Stimulated activated CD4-positive, alpha-beta T cell treated with anti-CD3 and anti-CD28 coated beads, TNF-alpha, amount 100 ng/mL, for 48 hours (primary cell): ENCODE data around the gene FAM219A.

Experiments
- DNase-seq, 3 donors: peaks; one replicate each; pipeline ENCODE4 v3.0.0-alpha.2; 2020; ENCODE audit warnings: low read depth in 3 of 3

FAM219A gene, protein sequence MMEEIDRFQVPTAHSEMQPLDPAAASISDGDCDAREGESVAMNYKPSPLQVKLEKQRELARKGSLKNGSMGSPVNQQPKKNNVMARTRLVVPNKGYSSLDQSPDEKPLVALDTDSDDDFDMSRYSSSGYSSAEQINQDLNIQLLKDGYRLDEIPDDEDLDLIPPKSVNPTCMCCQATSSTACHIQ

DNA sequence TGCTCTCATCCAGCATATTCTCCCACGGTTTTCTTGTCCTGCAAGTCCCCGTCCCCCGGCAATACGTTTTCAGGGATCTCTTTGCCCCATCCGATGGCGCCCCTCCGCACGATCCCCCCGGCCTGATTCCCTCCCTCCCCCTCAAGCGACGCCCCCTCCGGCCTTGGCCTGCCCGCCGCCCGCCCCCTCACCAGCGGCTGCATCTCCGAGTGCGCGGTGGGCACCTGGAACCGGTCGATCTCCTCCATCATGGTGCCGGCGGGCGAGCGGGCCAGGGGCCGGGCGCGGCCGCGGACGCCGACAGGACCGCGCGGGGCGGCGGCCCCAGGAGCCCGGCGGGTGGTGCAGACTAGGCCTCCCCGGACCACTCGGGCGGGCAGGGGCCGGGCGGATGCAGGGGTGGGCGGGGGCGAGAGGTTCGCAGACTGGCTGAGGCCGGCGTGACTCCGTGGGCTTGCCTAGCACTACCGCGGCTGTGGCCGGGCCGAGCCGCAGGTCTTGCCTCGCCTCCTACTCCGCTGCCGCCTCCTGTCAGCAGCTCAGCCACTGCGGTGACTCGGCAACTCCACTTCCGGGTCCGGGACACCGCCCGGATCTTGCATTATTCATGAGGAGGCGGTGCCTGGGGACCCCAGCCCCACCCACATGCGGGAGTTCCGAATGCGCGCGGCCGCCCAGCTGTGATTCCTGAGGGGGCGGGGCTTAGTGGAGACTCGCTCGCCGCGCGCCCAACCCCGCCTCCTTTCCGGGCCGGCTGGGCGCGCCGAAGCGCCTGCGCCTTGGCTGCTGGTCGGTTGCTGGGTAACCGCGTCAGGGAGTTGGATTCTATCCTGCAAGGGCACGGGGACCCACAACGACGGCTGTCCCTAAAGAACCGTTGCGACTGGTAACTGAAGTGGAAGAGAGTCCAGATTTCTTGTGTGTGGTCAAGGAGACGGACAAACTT, at the start of gene FAM219A, which contains the start of gene DNAI1:
FAM219A (minus strand) TSS at position 558 of the 946 bp plus-strand sequence; CDS start at position 251, 307 bp downstream.
DNAI1 (plus strand) TSS at position 793 of the 946 bp plus-strand sequence. CDS start 201 bp downstream, outside the sequence.
- DNase-seq, result peak; percentile 98 to 99 (median 98)

DNA sequence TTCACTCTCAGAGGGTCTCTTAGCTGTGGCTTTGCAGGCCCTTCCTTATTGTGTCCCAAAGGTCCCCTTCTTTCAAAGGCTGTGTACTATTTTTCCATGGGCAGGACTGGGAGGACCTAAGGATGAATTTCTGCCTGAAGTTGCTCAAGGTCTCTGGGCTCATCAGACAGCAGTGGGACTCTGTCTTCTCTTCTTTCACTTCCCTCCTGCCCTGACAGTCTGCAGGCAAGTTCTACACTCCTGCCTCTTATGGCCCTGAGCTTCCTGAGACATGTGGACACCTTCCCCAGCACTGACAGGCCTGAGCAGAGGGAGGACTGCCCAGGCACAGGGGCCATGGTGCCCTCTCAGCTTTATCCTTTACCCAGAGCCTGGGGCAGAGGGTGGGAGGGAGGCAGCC, 49.6 kb upstream of the FAM219A start:
- DNase-seq, result no peak

DNA sequence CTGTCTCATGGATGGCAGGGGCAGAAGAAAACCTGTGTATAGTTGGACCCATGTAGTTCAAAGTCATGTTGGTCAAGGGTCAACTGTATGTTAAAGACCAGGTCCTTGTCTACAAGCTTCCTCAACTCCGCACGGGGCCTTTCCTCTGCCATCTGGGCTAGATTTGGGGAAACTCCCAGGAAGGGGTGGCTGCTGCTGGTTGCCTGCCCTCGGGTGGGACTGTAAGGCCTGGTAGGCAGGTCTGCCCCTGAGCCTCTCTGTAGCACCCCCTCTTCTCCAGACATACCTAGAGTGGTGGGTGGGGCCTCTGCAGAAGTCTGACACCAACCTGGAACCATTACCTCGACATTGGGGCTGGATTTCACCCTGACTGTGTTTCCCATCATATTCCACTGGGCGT, 49.2 kb upstream of the FAM219A start:
- DNase-seq, result no peak

DNA sequence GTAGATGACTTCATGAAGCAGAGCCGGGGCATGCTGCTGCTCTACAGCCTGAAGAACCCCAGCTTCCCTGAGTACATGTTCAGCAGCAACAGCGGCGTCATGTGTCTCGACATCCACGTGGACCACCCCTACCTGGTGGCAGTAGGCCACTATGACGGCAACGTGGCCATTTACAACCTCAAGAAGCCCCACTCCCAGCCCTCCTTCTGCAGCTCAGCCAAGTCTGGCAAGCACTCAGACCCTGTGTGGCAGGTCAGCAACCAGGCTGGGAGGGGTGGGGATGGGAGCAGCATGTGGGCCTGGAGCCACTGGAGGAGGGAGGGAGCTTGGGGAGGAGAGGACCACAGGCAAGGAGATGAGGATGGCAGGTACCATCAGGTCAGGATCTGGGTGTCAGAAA, 48.3 kb upstream of the FAM219A start:
- no peak for DNase-seq

DNA sequence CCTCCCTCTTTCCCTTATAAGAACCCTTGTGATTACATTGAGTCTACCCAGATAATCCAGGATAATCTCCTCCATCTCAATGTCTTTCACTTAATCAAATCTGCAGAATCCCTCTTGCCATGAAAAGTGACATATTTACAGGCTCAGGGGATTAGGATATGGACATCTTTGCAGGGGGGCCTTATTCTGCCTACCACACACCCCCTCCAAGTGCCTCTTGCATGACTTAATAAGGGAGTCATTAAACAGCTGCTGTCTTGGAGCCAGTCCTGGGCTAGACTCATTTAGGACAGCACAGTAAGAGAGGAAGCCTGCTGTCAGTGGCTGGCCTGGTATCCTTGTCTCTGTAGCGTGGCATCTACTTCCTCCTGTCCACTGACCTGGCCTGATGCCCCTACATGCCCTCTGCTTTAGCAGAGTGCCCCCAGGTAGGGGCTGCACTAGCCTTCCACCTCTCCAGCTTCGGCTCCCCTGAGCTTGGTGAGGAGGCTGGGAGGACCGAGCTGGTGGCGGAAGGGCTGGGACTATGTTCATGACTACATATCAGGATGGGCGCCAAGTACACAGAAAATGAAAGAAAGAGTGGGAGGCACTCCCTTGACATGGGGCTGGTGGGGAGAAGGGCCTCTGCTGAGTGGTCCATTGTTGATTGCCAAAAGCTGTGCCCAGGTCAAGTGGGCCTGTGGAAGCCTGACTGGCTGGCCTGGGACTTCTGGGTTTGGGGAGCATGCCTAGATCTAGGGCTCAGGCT, 47.2 kb upstream of the FAM219A start:
- DNase-seq, result no peak

DNA sequence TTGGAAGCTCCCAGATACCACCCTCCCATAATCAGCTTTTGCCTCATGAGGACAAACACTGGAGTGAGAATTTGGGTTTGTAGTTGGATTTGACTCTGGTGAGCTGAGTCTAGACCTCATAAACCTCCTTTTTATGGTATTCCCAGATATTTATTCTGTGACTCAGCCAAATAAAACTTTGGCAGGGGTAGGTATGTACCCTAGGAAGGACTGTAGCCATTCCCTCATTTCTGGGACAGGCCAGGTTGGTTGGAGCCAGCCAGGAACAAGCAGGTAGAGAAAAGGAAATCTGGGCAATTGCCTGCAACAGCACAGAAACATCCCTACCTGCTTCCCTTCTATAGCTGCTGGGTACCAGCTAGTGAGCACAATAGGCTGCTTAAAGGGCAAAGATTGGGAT, 45.0 kb upstream of the FAM219A start:
- no peak for DNase-seq

DNA sequence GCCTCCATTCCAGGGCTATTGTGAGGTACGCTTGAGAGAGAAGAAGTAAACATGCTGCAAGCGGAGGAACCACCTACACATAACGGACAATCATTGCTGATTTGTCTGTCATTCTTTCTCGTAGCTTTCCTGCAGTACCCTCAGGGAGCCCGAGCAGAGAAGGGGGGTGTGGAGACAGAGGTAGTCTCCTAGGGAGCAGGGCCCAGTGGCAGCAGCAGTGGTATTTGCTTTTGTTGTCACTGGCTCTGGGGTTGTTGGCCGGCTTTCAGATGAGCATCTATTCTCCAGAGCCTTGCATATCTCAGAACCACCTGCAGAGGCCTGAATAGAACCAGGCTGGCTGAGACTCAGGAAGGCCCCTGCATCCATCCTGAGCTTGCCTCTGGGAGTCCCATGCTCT, 44.5 kb upstream of the FAM219A start:
- no peak for DNase-seq

DNA sequence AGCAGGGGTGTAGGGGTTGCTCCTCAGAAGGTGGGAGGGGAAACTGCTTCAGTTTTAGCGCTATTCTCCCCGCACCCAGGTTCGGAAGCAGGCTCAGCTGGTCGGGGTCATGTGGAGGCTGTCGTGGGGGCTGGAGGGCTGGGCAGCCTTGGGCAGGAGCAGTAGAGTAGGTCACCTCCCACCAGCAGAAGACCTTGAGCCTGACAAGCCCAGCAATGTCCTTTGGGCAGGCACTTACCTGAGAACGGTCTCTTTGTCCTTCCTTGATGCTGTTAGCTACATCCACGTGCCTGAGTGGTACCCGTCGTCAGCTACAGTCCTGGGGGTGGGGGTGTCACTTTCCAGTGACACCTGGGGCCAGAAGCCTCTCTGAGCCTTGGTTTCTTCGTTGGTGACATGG, 44.1 kb upstream of the FAM219A start:
- no peak for DNase-seq

DNA sequence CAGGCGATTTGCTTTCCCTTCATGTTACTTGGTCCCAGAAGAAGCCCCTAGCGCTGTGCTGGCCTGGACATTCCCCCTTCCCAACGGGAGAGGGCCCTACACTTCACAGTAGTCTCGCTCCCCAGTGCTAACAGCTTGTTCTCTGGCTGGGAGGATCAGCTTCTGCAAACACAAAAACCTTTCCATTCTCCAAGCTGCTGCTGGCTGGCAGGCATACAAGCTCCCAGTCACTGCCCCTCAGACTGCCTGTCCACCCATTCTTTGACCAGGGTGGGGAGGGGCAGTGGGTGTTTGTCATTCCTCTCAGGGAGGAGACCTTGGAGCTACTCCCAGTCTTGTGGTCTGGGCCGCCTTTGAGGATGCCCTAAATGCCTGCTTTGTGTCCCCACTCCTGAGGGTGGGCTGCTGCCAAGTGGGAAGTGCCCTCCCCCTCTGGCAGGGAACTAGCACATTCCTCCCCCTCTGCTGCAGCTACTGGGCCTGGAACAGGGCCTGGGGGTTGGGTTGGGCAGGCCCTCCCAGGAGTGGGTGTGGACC, 43.6 kb upstream of the FAM219A start:
- no peak for DNase-seq

DNA sequence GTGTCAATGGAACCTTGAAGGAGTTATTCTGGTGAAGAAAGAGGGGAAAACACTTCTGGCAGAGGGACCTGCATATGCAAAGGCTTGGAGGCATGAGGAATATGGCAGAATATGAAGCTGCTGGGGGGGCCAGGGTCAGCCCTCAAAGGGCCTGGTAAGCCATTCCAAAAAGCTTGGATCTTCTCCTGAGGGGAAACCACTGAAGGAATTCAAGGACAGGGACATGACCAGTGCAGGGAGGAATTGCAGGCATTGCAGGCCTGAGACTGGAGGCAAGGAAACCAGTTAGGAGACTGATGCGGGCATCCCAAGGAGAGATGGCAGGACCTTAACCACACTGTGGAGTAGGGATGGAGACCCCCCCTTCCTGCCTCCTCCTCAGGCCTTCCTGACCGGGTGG, 43.0 kb upstream of the FAM219A start:
- DNase-seq, result no peak

DNA sequence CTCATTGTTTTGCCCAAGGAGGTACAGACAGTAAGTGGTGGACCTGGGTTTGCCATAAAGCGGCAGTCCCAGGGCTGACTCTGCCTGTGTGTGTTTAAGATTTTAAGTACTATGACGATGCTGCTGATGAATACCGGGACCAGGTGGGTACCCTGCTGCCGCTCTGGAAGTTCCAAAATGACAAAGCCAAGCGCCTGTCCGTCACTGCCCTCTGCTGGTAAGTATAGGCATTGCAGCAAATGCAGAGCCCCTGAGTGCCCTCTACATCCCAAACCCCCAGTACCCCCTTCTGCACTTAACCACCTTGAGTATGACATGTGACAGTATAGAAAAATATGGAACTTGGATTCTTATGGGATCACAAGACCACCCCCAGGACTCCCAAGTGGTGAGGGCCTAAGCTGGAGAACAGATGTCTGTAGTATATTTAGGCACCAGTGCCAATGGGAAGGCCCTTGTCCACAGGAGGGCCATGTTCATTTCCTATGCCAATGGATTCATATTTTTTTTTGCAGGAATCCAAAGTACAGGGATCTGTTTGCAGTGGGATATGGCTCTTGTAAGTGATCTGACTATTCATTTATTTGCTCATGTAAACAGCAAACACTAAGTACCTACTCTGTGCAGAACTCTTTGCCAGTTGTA, 42.4 kb upstream of the FAM219A start:
- DNase-seq, result peak; percentile 65 to 82 (median 71)

DNA sequence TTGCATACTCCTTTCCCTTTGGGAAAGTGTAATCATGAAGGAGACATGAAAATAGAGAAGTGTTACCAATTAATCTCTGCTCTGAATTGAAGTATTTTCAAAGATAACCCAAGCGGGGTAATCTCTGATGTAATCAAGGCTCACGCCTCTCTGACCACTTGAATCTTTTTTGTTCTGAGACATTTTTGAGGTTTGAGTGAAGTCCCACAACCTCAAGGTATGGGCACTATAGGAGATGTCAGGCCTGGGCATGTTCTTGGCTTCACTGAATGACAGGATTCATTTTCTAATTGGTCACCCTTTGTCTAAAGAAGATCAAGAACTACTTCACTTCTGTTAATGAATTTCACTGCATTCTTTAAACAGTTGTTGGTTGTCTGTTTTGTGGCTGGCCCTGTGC, 40.7 kb upstream of the FAM219A start:
- DNase-seq, result no peak

DNA sequence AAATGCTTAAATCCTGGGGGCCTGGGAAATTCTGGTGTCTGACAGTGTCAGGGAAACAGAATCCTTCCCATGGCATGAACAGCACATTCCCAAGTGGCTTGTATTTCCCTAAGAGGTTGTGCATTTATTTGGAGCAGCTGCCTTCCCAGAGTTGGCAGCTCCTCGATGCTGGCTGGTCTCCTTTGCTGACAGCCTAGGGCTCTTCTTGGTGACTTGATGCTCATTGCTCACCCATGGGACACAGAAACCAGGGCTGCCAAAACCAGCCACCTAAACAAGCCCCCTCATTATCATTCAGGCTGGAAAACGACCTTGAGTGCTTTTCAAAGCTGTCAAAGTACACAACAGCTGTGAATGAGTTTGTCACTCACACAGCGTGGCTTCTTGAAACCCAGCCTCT, 40.2 kb upstream of the FAM219A start:
- DNase-seq, result no peak

DNA sequence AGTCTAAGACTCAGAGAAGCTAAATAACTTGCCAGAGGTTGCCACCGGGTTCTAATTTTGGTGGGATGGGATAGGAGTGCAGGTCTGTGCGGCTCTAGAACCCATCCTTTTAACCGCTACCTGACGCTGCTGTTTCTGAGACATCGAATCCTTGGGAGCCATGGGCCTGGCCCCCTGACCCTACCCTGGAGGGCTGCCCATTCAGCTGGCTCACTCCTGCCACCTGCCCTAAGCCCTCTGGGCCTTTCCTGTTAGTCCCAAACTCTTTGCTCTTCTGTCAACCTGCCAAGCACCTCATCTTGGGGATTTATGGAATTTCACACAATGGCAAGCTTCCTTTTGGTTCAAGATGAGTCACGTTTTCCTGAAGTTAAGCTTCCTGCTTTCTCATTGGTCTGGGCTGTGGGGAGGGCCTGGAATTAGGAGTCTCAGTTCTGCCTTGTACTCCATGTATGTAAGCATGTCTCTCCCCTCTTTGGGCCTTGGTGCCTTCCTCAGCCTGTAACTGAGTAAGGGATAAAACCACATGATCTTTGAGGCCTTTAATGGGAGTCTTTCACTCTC, 37.9 kb upstream of the FAM219A start:
- DNase-seq, result no peak

DNA sequence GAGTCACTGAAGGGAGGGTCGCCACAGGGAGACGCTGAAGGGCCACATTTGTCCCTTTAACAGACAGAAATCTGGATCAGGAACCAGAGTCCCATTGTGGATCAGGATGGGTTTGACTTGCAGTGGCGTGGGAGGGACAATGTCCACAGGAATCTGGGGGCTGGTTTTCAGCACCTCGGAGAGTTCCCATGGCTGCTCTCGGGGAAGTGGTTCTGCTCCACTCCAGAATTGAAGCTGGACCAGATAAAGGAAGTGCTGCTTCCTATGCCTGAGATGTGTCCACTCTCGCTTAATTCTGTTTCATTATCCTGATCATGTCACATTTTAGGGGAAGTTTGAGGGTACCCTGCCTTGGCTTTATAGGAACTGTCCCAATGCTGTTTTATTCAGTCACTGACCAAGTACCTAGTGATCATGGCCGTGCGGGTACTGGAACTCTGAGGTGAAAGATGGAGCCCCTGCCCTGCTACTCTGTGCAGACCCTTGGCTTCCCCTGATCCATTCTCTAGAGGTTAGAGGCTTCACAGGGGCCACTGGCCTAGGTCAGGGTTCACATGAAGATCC, 35.7 kb upstream of the FAM219A start:
- no peak for DNase-seq

DNA sequence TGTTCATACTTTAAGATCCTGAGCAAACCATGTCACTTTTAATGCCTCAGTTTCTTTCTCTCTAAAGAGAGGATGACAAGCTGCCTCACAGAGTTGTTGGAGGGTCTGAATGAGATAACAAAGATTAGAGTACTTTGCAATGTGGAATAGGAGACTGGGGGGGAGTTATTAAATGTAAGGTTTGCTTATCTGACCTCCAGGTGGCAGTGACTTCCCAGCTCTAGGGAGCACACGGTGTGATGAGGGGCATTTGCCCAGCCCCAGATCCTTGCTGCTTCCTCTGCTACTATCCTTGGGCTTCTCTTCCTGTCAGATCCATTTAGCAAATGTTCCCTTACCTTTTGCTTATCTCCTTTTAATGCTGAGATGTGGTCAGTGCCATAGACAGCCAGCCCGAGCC, 33.7 kb upstream of the FAM219A start:
- no peak for DNase-seq

DNA sequence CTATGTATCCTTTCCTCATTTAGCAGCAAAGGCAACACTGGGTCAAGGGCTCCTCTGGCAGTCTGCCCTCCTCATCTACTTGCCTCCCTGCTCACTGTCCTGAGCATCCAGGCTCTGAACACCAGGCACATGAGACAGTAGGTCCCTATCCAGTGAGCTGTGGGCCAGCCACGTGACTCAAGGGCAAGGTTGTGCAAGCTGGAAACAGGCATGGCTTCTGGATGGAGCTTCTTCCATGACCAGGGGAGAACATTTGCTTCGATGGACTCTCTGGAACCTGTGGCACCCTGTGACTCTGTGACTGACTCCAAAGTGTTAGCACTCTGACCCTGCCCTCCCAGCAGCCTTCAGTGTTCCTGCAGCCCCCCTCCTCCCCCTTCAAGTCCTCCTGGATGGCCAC, 33.2 kb upstream of the FAM219A start:
- DNase-seq, result no peak

DNA sequence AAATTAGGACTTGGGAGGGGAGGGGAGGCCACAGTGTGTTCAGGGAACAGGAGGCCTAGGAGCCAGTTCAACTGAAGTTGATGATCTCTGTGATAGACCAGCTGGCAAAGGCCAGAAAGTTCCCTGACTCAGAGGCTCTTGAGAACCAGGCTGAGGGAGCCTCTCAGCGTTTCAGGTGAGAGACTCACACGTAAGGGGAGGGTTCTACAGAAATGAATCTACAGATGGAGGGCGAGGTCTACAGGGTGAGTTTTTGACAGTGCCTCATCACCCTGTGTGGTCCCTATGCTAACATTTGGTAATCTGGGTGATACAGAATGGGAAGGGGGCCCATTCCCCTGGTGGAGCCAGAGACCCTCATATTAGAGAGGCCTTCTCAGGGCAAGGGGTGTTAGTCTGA, 32.4 kb upstream of the FAM219A start:
- DNase-seq, result no peak

DNA sequence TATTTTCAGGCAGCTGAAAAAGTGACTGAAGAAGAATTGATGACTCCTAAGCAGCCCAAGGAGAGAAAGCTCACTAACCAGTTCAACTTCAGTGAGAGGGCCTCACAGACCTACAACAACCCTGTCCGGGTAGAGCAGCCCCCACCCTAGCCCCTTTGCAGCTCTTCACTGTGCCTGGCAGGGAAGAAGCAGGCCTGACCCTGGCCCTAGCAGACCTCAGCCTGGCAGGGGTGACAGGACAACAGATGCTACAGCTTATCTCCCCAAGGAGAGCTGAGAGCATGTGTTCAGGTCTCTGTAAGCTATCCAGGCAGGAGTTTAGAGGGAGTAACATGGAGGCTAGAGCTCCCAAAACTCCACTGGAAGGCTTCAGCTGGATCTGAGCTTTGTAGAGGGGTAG, 32.0 kb upstream of the FAM219A start:
- no peak for DNase-seq

DNA sequence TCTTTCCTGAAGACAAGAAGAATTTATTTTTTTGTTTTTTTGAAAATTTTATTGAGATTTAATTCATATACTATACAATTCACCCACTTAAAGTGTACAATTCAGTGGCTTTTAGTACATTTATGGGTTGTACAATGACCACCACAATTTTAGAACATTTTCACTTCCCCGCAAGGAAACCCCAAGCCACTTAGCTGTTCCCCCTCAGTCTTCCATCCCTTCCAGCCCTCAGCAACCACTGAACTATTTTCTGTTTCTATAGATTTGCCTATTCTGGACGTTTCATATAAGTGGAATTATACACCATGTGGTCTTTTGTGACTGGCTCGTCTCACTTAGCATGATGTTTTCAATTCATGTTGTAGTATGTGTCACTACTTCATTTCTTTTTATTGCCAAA, 28.2 kb upstream of the FAM219A start:
- no peak for DNase-seq

DNA sequence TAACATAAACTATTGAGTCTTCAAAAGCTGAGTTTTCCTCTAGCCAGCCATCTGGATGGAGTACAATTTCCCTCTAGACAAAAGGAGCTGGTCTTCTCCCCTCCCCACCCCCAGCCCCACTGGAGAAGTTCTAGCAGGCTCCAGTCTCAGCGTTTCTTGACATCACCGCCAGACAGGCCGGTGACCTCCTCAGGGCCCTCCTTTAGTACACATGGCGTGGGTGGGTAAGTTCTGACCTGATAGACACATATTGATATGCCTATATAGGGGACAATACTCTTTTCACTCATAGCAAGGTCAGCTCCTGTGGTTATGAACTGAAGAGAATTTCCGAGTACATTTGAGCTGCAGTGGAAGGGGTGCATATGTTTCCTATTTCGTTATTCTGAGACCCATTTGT, 27.5 kb upstream of the FAM219A start:
- no peak for DNase-seq
